Transverse colon (tissue), 4 donors: ENCODE data around the gene NBR1. TPM values are rescaled to one million over a fixed set of nuclear protein-coding genes. Genes with fewer than 3 reads are reported as not detected.

Experiments used
- DNase-seq: peaks from one replicate; pipeline ENCODE4 v3.0.0-alpha.2; 2019
- H3K27ac ChIP-seq, 4 donors: fragments of 200-600 bp; sonication (generic); 2 replicates each; pipeline ENCODE4 v1.5.1; 2016 to 2018; ENCODE audit warnings: inconsistent platforms in 4 of 4
- H3K27me3 ChIP-seq: fragments of 200-600 bp; sonication (generic); 2 replicates; pipeline ENCODE4 v1.5.1; 2017; ENCODE audit warnings: inconsistent platforms
- H3K36me3 ChIP-seq, 4 donors: fragments of 200-600 bp; sonication (generic); 2 replicates each; pipeline ENCODE4 v1.5.1; 2017 to 2019; ENCODE audit warnings: inconsistent platforms in 4 of 4
- H3K4me1 ChIP-seq, 4 donors: fragments of 200-600 bp; sonication (generic); 2 replicates each; pipeline ENCODE4 v1.5.1; 2017 to 2020; ENCODE audit warnings: inconsistent platforms in 4 of 4
- H3K4me3 ChIP-seq, 4 donors: fragments of 200-600 bp; sonication (generic); 1 replicate in 1 of 4; 2 replicates in 3 of 4; pipeline versions ENCODE4 v1.5.1 to v1.6.1; 2017 to 2019; ENCODE audit warnings: inconsistent platforms in 4 of 4
- H3K9me3 ChIP-seq, 2 donors: fragments of 200-600 bp; sonication (generic); 2 replicates each; pipeline ENCODE4 v1.5.1; 2017 to 2019; ENCODE audit warnings: inconsistent platforms in 2 of 2
- EP300 ChIP-seq: sonication (generic); formaldehyde crosslinking; IDR thresholded peaks from one replicate; pipeline ENCODE4 v1.6.1; 2017; ENCODE audit warnings: antibody characterized with exemption, low read depth
- POLR2A ChIP-seq: fragments of 450-650 bp; IDR thresholded peaks from one replicate; pipeline ENCODE4 v1.6.1; 2016; ENCODE audit warnings: antibody characterized with exemption, mild to moderate bottlenecking, moderate library complexity
- POLR2AphosphoS5 ChIP-seq, 3 donors: sonication (generic); formaldehyde crosslinking; IDR thresholded peaks; one replicate each; pipeline ENCODE4 v1.6.1; 2016; ENCODE audit warnings: antibody characterized with exemption in 3 of 3
- WGBS, 2 donors: methylation state at CpG; one replicate each; pipeline ENCODE4 v1.1.5; 2018; ENCODE audit warnings: low coverage in 1 of 2; 5-methylcytosine and 5-hydroxymethylcytosine counted together
- in situ Hi-C, 4 donors: fragments of 200-750 bp; cut with MboI; loops; one replicate each; pipeline versions ENCODE4 v1.15.0 to v1.15.1; 2017; ENCODE audit warnings: low sequenced_read_pairs in 3 of 4, low pct_ligation_motif_present in 1 of 4, low pct_unique_long_range_greater_than_20kb in 1 of 4
- intact Hi-C: fragments of 100-400 bp; cut with DNase I; formaldehyde crosslinking; loops from one replicate; pipeline ENCODE4 v1.15.1; 2023; ENCODE audit warnings: low total_unique reads
- total RNA-seq, 4 donors: library from RNA; depleted of rRNA; stranded (reverse); fragments of >200 nt; gene quantifications; one replicate each; pipeline ENCODE4 v1.1.0, GENCODE V29; 2016
- TF ChIP-seq, protein P1 (sequence below), 5 experiments: fragments of 200-600 bp in 3 of 5; fragments of 450-650 bp in 2 of 5; sonication (generic) in 3 of 5; IDR thresholded peaks; 1 replicate in 2 of 5; 2 replicates in 3 of 5; pipeline ENCODE4 v1.5.1; 2016 to 2017; ENCODE audit warnings: antibody characterized with exemption in 5 of 5, inconsistent platforms in 3 of 5, mild to moderate bottlenecking in 2 of 5, moderate library complexity in 1 of 5

NBR1 gene, protein sequence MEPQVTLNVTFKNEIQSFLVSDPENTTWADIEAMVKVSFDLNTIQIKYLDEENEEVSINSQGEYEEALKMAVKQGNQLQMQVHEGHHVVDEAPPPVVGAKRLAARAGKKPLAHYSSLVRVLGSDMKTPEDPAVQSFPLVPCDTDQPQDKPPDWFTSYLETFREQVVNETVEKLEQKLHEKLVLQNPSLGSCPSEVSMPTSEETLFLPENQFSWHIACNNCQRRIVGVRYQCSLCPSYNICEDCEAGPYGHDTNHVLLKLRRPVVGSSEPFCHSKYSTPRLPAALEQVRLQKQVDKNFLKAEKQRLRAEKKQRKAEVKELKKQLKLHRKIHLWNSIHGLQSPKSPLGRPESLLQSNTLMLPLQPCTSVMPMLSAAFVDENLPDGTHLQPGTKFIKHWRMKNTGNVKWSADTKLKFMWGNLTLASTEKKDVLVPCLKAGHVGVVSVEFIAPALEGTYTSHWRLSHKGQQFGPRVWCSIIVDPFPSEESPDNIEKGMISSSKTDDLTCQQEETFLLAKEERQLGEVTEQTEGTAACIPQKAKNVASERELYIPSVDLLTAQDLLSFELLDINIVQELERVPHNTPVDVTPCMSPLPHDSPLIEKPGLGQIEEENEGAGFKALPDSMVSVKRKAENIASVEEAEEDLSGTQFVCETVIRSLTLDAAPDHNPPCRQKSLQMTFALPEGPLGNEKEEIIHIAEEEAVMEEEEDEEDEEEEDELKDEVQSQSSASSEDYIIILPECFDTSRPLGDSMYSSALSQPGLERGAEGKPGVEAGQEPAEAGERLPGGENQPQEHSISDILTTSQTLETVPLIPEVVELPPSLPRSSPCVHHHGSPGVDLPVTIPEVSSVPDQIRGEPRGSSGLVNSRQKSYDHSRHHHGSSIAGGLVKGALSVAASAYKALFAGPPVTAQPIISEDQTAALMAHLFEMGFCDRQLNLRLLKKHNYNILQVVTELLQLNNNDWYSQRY
- total RNA-seq = 100 to 1,000 TPM in 2 of 4 donors, 10 to 100 TPM in 2; 62.5 to 156 (median 99.3) TPM

DNA sequence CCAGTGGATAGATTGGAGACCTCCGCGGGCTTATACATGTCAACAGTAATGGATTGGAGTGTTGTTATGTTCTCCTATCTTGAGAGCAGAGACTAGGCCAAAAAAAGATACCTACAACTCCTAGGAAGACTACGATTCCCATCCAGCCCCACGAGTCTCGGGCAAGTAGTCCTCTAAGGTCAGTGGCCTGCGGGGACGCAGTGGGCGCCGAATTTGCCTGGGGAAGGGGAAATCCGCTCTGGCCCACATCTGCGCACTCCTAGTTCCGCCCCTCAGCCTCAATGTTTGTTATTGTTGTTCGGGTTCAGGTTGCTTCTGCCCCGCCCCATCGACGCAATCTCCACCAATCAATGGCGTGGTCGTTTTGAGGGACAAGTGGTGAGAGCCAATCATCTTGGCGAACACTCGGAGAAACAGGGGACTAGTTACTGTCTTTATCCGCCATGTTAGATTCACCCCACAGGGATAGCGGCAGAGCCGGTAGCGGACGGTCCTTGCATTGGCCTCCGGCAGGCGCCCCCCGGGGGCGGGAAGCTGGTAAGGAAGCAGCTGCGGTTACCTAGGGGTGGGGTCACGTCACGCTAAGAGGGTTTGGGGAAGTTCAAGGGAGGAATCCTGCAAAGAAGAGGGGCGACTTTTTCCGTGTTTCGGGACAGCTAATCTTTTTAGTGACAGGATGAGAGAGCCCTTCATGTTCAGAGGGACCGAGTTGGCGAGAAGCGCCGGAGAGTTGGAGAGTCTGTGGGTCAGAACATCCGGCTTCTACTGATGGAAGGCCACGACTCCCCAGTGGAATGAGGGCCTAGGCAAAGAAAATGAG, at the start of gene NBR1:
TSS of gene NBR1 (plus strand) at position 449 of the 820 bp plus-strand sequence. CDS start 4,586 bp downstream, outside the sequence.
- 1% methylated on average over 41 of the region's 41 CpGs; no CpG with 5 or more reads in 1 of the 2 donors for WGBS, 2 donors
- Histone ChIP-seq H3K9me3 (no peaks in the 10 kb centered on the region), H3K4me1 (peaks cover 30 to 71% (median 62%) of the 10 kb centered on the region in 4 donors), H3K27ac (peak within 1 kb of the TSS; percentile 95 to 99 (median 98)), H3K27me3 (no peaks in the 10 kb centered on the region), H3K36me3 (no peaks in the 10 kb centered on the region), H3K4me3 (peak within 1 kb of the TSS; percentile 55 to 84 (median 72))
- in situ Hi-C loops = no loop called here
- intact Hi-C loops = no loop called here
- TF ChIP-seq POLR2AphosphoS5 (IDR thresholded peaks at IDR 0.05) = peak in 2 of 3 donors; percentile 94 to 95
- TF ChIP-seq EP300 = no peak
- TF ChIP-seq POLR2A = peak; percentile 95
- TF ChIP-seq, protein P1, sequence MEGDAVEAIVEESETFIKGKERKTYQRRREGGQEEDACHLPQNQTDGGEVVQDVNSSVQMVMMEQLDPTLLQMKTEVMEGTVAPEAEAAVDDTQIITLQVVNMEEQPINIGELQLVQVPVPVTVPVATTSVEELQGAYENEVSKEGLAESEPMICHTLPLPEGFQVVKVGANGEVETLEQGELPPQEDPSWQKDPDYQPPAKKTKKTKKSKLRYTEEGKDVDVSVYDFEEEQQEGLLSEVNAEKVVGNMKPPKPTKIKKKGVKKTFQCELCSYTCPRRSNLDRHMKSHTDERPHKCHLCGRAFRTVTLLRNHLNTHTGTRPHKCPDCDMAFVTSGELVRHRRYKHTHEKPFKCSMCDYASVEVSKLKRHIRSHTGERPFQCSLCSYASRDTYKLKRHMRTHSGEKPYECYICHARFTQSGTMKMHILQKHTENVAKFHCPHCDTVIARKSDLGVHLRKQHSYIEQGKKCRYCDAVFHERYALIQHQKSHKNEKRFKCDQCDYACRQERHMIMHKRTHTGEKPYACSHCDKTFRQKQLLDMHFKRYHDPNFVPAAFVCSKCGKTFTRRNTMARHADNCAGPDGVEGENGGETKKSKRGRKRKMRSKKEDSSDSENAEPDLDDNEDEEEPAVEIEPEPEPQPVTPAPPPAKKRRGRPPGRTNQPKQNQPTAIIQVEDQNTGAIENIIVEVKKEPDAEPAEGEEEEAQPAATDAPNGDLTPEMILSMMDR (IDR thresholded peaks at IDR 0.05) = peak in 1 of 5 experiments; percentile 33
- peak; percentile 97 for DNase-seq

DNA sequence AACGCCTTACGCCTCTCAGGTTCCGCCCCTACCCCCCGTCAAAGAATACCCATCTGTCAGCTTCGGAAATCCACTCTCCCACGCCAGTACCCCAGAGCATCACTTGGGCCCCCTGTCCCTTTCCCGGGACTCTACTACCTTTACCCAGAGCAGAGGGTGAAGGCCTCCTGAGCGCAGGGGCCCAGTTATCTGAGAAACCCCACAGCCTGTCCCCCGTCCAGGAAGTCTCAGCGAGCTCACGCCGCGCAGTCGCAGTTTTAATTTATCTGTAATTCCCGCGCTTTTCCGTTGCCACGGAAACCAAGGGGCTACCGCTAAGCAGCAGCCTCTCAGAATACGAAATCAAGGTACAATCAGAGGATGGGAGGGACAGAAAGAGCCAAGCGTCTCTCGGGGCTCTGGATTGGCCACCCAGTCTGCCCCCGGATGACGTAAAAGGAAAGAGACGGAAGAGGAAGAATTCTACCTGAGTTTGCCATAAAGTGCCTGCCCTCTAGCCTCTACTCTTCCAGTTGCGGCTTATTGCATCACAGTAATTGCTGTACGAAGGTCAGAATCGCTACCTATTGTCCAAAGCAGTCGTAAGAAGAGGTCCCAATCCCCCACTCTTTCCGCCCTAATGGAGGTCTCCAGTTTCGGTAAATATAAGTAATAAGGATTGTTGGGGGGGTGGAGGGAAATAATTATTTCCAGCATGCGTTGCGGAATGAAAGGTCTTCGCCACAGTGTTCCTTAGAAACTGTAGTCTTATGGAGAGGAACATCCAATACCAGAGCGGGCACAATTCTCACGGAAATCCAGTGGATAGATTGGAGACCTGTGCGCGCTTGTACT, 45.7 kb upstream of the NBR1 start, which contains the start of gene BRCA1:
TSS of gene BRCA1 (minus strand) at position 232 of the 834 bp plus-strand sequence. CDS start 1,268 bp downstream, outside the sequence.
- TF ChIP-seq EP300 (no peak), POLR2A (peak; percentile 91), POLR2AphosphoS5 (IDR thresholded peaks at IDR 0.05) (peak; percentile 83 to 95 (median 94))
- TF ChIP-seq, protein P1 (IDR thresholded peaks at IDR 0.05) = no peak
- Histone ChIP-seq H3K27ac (peak within 1 kb of the TSS; percentile 77 to 89 (median 88)), H3K9me3 (no peaks in the 10 kb centered on the region), H3K4me3 (peak within 1 kb of the TSS; percentile 49 to 80 (median 64)), H3K36me3 (no peaks in the 10 kb centered on the region), H3K27me3 (no peaks in the 10 kb centered on the region), H3K4me1 (peaks cover 12 to 31% (median 19%) of the 10 kb centered on the region in 4 donors)
- in situ Hi-C loops = no loop called here
- peak; percentile 95 for DNase-seq
- intact Hi-C loops = no loop called here
- WGBS, 2 donors = 0 to 2% methylated on average over 8 to 38 of the region's 38 CpGs

DNA sequence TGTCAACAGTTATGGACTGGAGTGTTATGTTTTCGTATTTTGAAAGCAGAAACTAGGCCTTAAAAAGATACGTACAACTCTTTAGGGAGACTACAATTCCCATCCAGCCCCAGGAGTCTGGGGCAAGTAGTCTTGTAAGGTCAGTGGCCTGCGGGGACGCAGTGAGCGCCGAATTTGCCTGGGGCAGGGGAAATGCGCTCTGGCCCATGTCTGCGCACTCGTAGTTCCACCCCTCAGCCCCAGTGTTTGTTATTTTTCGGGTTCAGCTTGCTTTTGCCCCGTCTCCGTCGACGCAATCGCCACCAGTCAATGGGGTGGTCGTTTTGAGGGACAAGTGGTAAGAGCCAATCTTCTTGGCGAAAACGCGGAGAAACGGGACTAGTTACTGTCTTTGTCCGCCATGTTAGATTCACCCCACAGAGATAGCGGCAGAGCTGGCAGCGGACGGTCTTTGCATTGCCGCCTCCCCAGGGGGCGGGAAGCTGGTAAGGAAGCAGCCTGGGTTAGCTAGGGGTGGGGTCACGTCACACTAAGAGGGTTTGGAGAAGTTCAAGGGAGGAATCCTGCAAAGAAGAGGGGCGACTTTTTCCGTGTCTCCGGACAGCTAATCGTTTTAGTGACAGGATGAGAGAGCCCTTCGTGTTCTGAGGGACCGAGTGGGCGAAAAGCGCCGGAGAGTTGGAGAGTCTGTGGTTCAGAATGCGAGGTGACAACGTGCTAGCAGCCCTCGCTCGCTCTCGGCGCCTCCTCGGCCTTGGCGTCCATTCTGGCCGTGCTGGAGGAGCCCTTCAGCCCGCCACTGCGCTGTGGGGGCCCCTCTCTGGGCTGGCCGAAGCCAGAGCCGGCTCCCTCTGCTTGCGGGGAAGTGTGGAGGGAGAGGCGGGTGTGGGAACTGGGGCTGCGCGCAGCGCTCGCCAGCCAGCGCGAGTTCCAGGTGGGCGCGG, 44.8 kb upstream of the NBR1 start:
- WGBS, 2 donors = 83% methylated on average over 50 of the region's 59 CpGs; no CpG with 5 or more reads in 1 of the 2 donors
- TF ChIP-seq POLR2A (no peak), POLR2AphosphoS5 (IDR thresholded peaks at IDR 0.05) (no peak), EP300 (no peak)
- TF ChIP-seq, protein P1 (IDR thresholded peaks at IDR 0.05) = no peak
- in situ Hi-C loops = no loop called here
- DNase-seq = peak; percentile 14
- no peaks in the 10 kb centered on the region for H3K9me3 ChIP-seq
- H3K27ac ChIP-seq = peak overlapping the region; percentile 77 to 89 (median 88)
- no peaks in the 10 kb centered on the region for H3K27me3 ChIP-seq
- peaks cover 0 to under 1% (median 0%) of the 10 kb centered on the region in 4 donors for H3K36me3 ChIP-seq
- H3K4me3 ChIP-seq = peak overlapping the region; percentile 35 to 80 (median 54)
- peaks cover 12 to 31% (median 19%) of the 10 kb centered on the region in 4 donors for H3K4me1 ChIP-seq
- intact Hi-C loops = no loop called here
